Fibroblast of lung (primary cell): ENCODE data around the gene P2RY1. TPM values are rescaled to one million over a fixed set of nuclear protein-coding genes. Genes with fewer than 3 reads are reported as not detected.

Experiments used
- DNase-seq, 2 donors: peaks; one replicate each; pipeline versions ENCODE4 v3.0.0 to v3.0.0-alpha.2; 2010; ENCODE audit warnings: low read depth in 2 of 2
- H2AFZ ChIP-seq: 2 replicates; pipeline ENCODE4 v1.5.1; 2012; ENCODE audit warnings: low read length, control low read depth, inconsistent platforms
- H3K27ac ChIP-seq: 2 replicates; pipeline ENCODE4 v1.5.1; 2011; ENCODE audit warnings: low read length, control low read depth; ENCODE audit not compliant: insufficient read depth
- H3K27me3 ChIP-seq: 2 replicates; pipeline ENCODE4 v1.5.1; 2011; ENCODE audit warnings: mild to moderate bottlenecking, low read length; ENCODE audit not compliant: control insufficient read depth, insufficient read depth
- H3K36me3 ChIP-seq: 2 replicates; pipeline ENCODE4 v1.5.1; 2011; ENCODE audit warnings: low read length; ENCODE audit not compliant: control insufficient read depth, insufficient read depth
- H3K4me1 ChIP-seq: 2 replicates; pipeline ENCODE4 v1.5.1; 2011; ENCODE audit warnings: low read length; ENCODE audit not compliant: control insufficient read depth, insufficient read depth; ENCODE audit errors: extremely low read depth
- H3K4me2 ChIP-seq: 2 replicates; pipeline ENCODE4 v1.5.1; 2011; ENCODE audit warnings: low read length, control low read depth; ENCODE audit not compliant: insufficient read depth; ENCODE audit errors: extremely low read depth
- H3K4me3 ChIP-seq, 4 experiments: fragments of 200-600 bp in 1 of 4; sonication (generic) in 1 of 4; replicated peaks in 1 of 4; 2 replicates each; pipeline ENCODE4 v1.5.1; 2011 to 2016; ENCODE audit warnings: low read length in 4 of 4, low read depth in 3 of 4, mild to moderate bottlenecking in 3 of 4, control low read depth in 2 of 4, inconsistent platforms in 1 of 4, mixed read lengths in 1 of 4; ENCODE audit not compliant: insufficient read depth in 1 of 4; ENCODE audit errors: control extremely low read depth in 1 of 4
- H3K79me2 ChIP-seq: 2 replicates; pipeline ENCODE4 v1.5.1; 2012; ENCODE audit warnings: mild to moderate bottlenecking, low read length, inconsistent platforms; ENCODE audit not compliant: control insufficient read depth, insufficient read depth
- H3K9ac ChIP-seq: 2 replicates; pipeline ENCODE4 v1.5.1; 2011; ENCODE audit warnings: mild to moderate bottlenecking, low read length, control low read depth; ENCODE audit not compliant: insufficient read depth
- H3K9me3 ChIP-seq: 2 replicates; pipeline ENCODE4 v1.5.1; 2012; ENCODE audit warnings: low read depth, low read length; ENCODE audit not compliant: control insufficient read depth, insufficient read depth
- H4K20me1 ChIP-seq: 2 replicates; pipeline ENCODE4 v1.5.1; 2011; ENCODE audit warnings: low read length; ENCODE audit not compliant: control insufficient read depth, insufficient read depth; ENCODE audit errors: extremely low read depth
- EZH2 ChIP-seq: IDR thresholded peaks from 2 replicates; pipeline ENCODE4 v1.5.1; 2012; ENCODE audit warnings: low read length, control low read depth, mild to moderate bottlenecking; ENCODE audit errors: missing control alignments
- polyA minus RNA-seq: library from RNA; depleted of rRNA, polyadenylated mRNA; stranded (reverse); fragments of >200 nt; gene quantifications from 2 replicates; pipeline ENCODE4 v1.2.3, GENCODE V29; 2011; ENCODE audit warnings: low replicate concordance
- polyA plus RNA-seq, 2 donors: library from polyadenylated mRNA; depleted of rRNA in 1 of 2; stranded (reverse) in 1 of 2; unstranded in 1 of 2; fragments of >200 nt; gene quantifications; 2 replicates each; pipeline ENCODE4 v1.2.1, GENCODE V29; 2011 to 2012; ENCODE audit warnings: missing spikeins in 1 of 2
- total RNA-seq: library from RNA; depleted of rRNA; stranded (reverse); fragments of >200 nt; gene quantifications from 2 replicates; pipeline ENCODE4 v1.2.1, GENCODE V29; 2014
- TF ChIP-seq, protein P1 (sequence below), 2 donors: IDR thresholded peaks in 1 of 2; conservative IDR thresholded peaks in 1 of 2; 1 replicate in 1 of 2; 2 replicates in 1 of 2; pipeline ENCODE4 v1.5.1; 2011 to 2012; ENCODE audit warnings: low read length in 2 of 2, control low read depth in 1 of 2, inconsistent platforms in 1 of 2, low read depth in 1 of 2, mild to moderate bottlenecking in 1 of 2

Gene P2RY1, protein sequence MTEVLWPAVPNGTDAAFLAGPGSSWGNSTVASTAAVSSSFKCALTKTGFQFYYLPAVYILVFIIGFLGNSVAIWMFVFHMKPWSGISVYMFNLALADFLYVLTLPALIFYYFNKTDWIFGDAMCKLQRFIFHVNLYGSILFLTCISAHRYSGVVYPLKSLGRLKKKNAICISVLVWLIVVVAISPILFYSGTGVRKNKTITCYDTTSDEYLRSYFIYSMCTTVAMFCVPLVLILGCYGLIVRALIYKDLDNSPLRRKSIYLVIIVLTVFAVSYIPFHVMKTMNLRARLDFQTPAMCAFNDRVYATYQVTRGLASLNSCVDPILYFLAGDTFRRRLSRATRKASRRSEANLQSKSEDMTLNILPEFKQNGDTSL
- total RNA-seq (3.6 and 7.6 TPM in 2 replicates), polyA plus RNA-seq (0.62 and 1.1 TPM in 2 replicates), polyA minus RNA-seq (0.15 and 0.20 TPM in 2 replicates)
- polyA plus RNA-seq (2012) = 0.52 and 1.1 TPM in 2 replicates

DNA sequence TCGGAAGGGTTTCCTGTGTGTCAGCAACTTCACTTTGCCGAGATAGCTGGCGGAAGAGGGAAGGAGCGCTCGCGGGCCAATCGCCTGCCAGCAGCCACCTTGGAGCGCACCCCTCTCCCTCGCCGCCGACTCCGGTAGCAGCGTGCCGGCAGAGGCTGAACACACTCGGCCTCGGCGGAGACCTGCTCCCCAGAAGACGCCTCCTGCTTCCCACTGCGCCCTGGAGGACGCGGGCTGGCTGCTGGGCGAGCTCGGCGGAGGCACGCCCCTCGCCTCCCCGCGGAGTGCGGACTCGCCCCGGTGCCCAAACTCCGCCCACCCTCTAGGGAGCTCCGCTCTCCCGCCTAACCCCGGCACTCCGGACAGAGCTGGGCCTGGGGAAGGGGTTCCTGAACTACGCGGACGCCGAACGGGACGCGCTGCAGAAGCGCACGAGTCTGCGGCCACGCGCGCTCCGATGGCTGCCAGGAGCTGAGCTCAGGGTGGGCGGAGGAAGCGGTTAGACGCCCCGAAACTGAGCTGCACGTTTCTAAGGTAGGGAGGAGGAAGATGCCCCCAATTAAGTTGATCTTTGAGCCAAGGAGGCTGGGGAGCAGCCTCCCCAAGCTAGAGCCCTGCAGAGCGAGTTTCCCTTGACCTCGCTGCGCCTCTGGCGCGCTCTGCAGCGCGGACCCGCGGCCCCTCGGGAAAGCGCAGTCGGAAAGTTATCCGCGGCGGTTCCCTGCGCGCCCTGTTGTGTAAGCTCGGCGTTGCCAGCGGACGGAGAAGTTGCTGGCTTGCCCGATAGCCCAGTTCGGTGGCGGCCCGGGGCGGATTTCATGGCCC is at the start of gene P2RY1:
Gene P2RY1, plus strand, starts transcription at position 356 of the 825 bp plus-strand sequence. CDS start 652 bp downstream, outside the sequence.
- Histone ChIP-seq H3K4me1 (no peaks in the 10 kb centered on the region), H4K20me1 (no peaks in the 10 kb centered on the region)
- peak; percentile 73 to 76 for DNase-seq

DNA sequence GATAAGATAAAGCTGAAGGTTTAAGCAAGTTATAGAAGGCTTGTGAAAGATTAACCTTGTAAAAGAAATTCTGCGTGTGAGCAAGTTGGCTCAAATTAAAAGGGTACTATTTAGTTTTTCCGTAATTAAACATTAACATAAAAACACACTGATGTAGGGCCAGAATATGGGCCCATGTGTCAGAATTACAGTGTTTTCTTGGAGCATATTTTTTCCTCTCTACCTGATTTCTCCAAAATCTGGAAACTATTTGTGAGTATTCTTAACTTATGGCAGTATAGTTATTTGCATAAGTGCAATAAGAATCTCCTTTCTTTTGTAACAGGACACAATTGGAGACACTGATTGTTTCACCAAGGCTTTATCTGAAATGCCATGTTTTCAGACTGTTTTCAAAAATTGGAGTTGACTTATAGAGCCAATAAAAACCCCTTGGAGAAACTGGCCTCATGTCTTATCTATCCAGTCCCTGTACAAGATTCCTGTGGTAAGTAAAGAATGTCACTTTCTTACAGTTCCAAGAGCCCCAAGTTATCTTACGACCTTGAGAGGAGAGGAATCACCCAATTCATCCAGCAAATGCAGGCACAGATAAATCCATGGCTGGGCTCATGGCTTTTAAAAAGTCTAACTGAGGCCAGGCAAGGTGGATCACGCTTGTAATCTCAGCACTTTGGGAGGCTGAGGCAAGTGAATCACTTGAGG is 47.8 kb upstream of the P2RY1 start:
- Histone ChIP-seq H4K20me1 (no peaks in the 10 kb centered on the region), H3K9ac (no peak overlapping the region), H3K4me2 (no peak overlapping the region), H3K36me3 (no peaks in the 10 kb centered on the region), H3K27ac (no peak overlapping the region), H3K9me3 (no peaks in the 10 kb centered on the region), H3K4me1 (no peaks in the 10 kb centered on the region), H2AFZ (no peak overlapping the region), H3K27me3 (no peaks in the 10 kb centered on the region), H3K79me2 (no peaks in the 10 kb centered on the region), H3K4me3 (no peak overlapping the region)
- TF ChIP-seq, protein P1, sequence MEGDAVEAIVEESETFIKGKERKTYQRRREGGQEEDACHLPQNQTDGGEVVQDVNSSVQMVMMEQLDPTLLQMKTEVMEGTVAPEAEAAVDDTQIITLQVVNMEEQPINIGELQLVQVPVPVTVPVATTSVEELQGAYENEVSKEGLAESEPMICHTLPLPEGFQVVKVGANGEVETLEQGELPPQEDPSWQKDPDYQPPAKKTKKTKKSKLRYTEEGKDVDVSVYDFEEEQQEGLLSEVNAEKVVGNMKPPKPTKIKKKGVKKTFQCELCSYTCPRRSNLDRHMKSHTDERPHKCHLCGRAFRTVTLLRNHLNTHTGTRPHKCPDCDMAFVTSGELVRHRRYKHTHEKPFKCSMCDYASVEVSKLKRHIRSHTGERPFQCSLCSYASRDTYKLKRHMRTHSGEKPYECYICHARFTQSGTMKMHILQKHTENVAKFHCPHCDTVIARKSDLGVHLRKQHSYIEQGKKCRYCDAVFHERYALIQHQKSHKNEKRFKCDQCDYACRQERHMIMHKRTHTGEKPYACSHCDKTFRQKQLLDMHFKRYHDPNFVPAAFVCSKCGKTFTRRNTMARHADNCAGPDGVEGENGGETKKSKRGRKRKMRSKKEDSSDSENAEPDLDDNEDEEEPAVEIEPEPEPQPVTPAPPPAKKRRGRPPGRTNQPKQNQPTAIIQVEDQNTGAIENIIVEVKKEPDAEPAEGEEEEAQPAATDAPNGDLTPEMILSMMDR (conservative IDR thresholded peaks at IDR 0.05 in 1 of 2, IDR thresholded peaks at IDR 0.05 in 1 of 2; ENCODE audit: low read depth in 1 of 2, low read length in 2 of 2) = no peak
- no peak for TF ChIP-seq EZH2
- peak in 1 of 2 donors; percentile 12 for DNase-seq

More for the DNA sequence above, at the start of gene P2RY1:
- Histone ChIP-seq H2AFZ (peak within 1 kb of the TSS; percentile 93), H3K9ac (peak within 1 kb of the TSS; percentile 11), H3K27me3 (peaks cover 10% of the 10 kb centered on the region), H3K4me2 (peak within 1 kb of the TSS; percentile 71), H3K4me3 (peak within 1 kb of the TSS; percentile 69 to 80 (median 71)), H3K36me3 (no peaks in the 10 kb centered on the region), H3K27ac (no peak within 1 kb of the TSS), H3K79me2 (no peaks in the 10 kb centered on the region), H3K9me3 (no peaks in the 10 kb centered on the region)
- TF ChIP-seq, protein P1 (conservative IDR thresholded peaks at IDR 0.05 in 1 of 2, IDR thresholded peaks at IDR 0.05 in 1 of 2; ENCODE audit: low read depth in 1 of 2, low read length in 2 of 2) = peak; percentile 23 to 51
- no peak for TF ChIP-seq EZH2
